GM19395 (cell line): Measurements from ENCODE around the gene COPG2.

ENCODE experiments used
- ATAC-seq: cut with Tn5 transposase; IDR thresholded peaks from one replicate; pipeline ENCODE4 v1.9.1; 2021; ENCODE audit warnings: mild to moderate bottlenecking, moderate library complexity; ENCODE audit not compliant: unreplicated experiment

The COPG2 gene

DNA sequence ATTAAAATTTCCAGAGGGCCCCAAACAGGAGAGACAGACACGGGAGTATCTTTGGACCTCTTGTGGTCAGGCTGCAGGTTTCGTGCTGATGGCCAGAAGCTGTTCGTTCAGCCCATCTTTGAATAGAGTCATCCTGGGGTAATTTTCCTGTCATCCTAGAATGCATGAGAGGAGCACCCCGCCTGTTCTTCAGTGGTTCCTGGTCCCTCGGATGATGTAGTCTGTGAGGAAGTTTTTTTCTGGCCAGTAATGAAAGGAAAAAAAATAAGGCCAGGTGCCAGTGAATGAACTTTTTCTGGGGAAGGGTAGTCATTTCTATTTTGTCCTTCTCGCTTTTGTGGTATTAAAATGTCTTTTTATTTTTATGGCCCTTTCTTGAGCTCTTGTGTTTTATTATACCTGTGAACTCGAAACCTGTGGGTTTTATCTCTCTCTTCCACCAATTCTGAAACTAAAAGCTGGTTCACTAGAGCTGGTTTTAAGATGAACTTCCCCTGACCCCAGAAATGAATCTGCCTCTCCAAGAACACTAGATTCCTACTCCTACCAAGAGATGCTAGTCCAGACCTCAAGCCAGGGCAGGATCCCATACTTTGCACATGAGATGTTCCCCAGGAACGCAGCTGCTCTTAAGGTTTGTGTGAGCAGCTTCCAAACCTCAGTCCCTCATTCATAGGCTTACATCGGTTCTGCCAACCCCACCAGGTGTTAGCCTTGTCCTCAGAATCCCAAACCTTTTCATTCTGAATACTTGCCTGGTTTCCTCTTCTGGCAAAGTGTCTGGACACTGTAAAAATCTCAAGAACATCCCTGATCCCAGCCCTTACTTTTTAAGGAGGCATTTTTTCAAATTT is 192.0 kb downstream of the COPG2 start:
- ATAC-seq: peak; percentile 94

- no peak for ATAC-seq
Observed at GRCh38 chr7:130475776-130476175, 192.8 kb downstream of the COPG2 start.

- no peak for ATAC-seq
Observed at GRCh38 chr7:130473876-130474275, 194.7 kb downstream of the COPG2 start.

DNA sequence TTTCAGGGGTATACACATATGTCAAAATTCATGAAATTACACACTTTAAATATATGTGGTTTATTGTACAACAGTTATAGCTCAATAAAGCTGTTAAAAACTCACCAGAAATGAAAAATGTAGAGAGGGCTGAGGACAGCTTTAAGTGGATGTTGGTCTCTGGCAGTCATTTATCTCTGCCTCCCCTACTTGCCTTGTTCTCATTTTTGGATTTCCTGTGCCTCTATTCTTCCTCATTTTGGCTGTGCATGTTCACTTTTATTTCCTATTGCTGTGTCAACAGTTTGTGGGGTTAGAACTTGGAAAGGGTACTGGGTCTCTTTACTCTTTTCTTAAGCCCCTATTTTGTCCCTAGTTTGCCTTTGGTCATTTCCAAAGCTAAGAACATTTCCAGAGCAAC is 195.3 kb downstream of the COPG2 start:
- ATAC-seq: no peak

DNA sequence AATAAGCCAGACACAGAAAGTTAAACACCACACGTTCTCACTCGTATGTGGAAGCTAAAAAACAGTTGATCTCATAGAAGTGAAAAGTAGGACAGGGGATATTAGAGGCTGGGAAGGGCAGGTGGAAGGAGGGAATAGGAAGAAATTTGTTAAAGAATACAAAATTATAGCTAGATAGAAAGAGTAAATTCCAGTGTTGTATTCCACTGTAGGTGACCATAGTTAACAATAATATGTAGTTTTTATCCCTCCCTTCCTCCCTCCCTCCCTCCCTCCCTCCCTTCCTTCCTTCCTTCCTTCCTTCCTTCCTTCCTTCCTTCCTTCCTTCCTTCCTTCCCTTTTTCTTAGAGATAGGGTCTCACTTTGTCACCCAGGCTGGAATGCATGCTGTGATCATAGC is 196.6 kb downstream of the COPG2 start:
- no peak for ATAC-seq

DNA sequence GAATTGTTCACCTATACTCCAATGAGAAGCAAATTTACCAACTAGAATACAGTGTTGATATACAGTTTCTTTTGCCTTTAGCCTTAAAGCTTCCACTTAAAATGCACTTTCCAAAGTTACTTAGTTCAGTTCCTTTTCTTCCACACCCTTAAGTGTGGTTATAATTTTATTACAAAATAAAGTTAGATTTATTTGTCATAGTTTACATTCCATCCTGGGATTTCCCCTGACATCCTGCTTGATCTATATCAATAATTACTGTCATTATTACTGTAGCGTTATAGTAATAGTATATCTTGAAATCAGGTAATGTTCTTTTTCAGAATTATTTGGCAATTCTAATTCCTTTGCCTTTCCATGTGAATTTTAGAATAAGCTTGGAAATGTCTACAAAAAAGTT is 199.9 kb downstream of the COPG2 start:
- ATAC-seq: no peak

DNA sequence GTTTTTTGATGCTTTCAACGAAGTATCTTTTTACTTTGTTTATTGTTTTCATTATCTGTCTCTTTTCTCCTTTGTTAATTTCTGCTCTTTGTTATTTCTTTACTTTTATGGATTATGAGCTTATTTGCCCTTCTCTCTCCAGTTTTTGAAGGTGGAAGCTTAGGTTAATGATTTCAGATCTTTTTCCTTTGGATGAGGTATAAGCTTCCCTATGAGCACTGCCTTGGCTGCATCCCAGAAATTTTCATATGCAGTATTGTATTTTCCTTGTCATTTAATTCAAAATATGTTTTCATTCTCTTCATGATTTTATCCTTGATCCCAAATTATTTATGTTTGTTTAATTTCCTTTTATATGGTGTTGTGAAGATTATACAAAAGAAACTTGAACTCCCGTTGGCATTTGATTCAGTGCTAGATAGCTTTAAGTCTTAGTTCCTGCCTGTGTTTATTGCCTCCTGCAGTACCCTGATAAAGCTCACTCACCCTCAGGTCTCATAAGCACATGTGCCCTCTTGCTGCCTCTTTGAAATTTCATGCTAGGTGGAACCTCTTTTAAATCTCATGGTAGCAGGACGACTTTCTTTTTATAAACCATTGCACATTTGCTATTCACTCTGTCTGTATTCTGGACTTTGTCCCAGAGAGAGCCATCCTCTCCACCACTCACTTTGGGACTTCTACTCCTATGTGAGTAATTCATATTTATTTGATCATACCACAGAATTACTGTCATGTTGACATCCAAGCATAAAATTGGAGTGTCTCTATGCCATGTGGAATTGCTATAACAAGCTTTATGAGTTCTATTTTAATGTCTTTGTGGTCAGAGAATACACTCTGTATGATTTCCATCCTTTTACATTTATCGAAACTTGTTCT is 204.8 kb downstream of the COPG2 start:
- ATAC-seq: no peak

GRCh38 chr7:130461272-130461671 is 207.3 kb downstream of the COPG2 start:
- ATAC-seq: no peak

DNA sequence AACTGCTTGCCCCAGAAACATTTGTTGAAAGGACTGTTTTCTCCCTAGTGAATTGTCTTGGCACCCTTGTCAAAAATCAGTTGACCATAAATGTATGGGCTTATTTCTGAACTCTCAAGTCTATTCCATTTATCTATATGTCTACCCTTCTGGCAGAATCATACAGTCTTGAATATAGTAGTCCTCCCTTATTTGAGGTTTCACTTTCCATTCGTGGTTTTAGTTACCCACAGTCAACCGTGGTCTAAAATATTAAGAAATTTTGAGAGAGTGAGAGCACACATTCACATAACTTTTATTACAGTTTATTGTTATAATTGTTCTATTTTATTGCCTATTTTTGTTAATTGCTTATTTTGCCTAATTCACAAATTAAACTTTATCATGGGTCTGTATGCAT is 210.3 kb downstream of the COPG2 start:
- ATAC-seq: peak; percentile 53
